GM18868 (cell line): Measurements from ENCODE around the gene DIPK2B.

Experiments used
- ATAC-seq: cut with Tn5 transposase; IDR thresholded peaks from one replicate; pipeline ENCODE4 v1.9.1; 2021; ENCODE audit warnings: mild to moderate bottlenecking, moderate library complexity; ENCODE audit not compliant: unreplicated experiment

The DIPK2B gene

GRCh38 chrX:45164021-45164621 is 36.6 kb downstream of the DIPK2B start:
- no peak for ATAC-seq

- no peak for ATAC-seq
Measured at GRCh38 chrX:45157647-45158046, 43.0 kb downstream of the DIPK2B start.

- ATAC-seq: no peak
Measured at GRCh38 chrX:45154462-45154861, 46.2 kb downstream of the DIPK2B start.

GRCh38 chrX:45154033-45154360 is 46.7 kb downstream of the DIPK2B start:
- no peak for ATAC-seq
